ENCODE data around the gene SSR1. TPM values are rescaled to one million over a fixed set of nuclear protein-coding genes. Genes with fewer than 3 reads are reported as not detected.

The SSR1 gene
- total and polyA plus RNA-seq, 2 of the 13 experiments (the other 11 are each of a cell fraction or from before 2014, with no cell fraction given), result 203 to 243 TPM

GRCh38 chr6:7341989-7342742, 29.2 kb upstream of the SSR1 start (continued):
- TF ChIP-seq, protein P1, sequence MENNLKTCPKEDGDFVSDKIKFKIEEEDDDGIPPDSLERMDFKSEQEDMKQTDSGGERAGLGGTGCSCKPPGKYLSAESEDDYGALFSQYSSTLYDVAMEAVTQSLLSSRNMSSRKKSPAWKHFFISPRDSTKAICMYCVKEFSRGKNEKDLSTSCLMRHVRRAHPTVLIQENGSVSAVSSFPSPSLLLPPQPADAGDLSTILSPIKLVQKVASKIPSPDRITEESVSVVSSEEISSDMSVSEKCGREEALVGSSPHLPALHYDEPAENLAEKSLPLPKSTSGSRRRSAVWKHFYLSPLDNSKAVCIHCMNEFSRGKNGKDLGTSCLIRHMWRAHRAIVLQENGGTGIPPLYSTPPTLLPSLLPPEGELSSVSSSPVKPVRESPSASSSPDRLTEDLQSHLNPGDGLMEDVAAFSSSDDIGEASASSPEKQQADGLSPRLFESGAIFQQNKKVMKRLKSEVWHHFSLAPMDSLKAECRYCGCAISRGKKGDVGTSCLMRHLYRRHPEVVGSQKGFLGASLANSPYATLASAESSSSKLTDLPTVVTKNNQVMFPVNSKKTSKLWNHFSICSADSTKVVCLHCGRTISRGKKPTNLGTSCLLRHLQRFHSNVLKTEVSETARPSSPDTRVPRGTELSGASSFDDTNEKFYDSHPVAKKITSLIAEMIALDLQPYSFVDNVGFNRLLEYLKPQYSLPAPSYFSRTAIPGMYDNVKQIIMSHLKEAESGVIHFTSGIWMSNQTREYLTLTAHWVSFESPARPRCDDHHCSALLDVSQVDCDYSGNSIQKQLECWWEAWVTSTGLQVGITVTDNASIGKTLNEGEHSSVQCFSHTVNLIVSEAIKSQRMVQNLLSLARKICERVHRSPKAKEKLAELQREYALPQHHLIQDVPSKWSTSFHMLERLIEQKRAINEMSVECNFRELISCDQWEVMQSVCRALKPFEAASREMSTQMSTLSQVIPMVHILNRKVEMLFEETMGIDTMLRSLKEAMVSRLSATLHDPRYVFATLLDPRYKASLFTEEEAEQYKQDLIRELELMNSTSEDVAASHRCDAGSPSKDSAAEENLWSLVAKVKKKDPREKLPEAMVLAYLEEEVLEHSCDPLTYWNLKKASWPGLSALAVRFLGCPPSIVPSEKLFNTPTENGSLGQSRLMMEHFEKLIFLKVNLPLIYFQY (CRISPR knock-in tag; IDR thresholded peaks at IDR 0.05; ENCODE audit: borderline replicate concordance), result no peak
- peak; percentile 44; the same call in 1 of the 2 replicates for TF ChIP-seq ZNF670 (CRISPR knock-in tag; IDR thresholded peaks at IDR 0.05; ENCODE audit: borderline replicate concordance)
- no peak for TF ChIP-seq YY1 (IDR thresholded peaks at IDR 0.05; ENCODE audit: insufficient read depth, insufficient replicate concordance, low read depth, low read length)
- no peak for TF ChIP-seq MAFG (CRISPR knock-in tag; IDR thresholded peaks at IDR 0.05)
- TF ChIP-seq MED13 (CRISPR knock-in tag; IDR thresholded peaks at IDR 0.05), result no peak
- TF ChIP-seq MYPOP (CRISPR knock-in tag; IDR thresholded peaks at IDR 0.05), result 0 out of 2 replicates have a peak, but pooled peaks have one; percentile 65
- no peak for TF ChIP-seq ZBTB21 (CRISPR knock-in tag; IDR thresholded peaks at IDR 0.05)
- TF ChIP-seq HMG20B (CRISPR knock-in tag; conservative IDR thresholded peaks at IDR 0.05), result no peak
- no peak for TF ChIP-seq TBP (CRISPR knock-in tag; IDR thresholded peaks at IDR 0.05)
- TF ChIP-seq, protein P2, sequence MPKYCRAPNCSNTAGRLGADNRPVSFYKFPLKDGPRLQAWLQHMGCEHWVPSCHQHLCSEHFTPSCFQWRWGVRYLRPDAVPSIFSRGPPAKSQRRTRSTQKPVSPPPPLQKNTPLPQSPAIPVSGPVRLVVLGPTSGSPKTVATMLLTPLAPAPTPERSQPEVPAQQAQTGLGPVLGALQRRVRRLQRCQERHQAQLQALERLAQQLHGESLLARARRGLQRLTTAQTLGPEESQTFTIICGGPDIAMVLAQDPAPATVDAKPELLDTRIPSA (CRISPR knock-in tag; IDR thresholded peaks at IDR 0.05; ENCODE audit: borderline replicate concordance), result no peak
- TF ChIP-seq HDAC2 (CRISPR knock-in tag; IDR thresholded peaks at IDR 0.05), result peak; percentile 59; the same call in 1 of the 2 replicates
- TF ChIP-seq ATAD3A (CRISPR knock-in tag; IDR thresholded peaks at IDR 0.05), result no peak
- TF ChIP-seq ZFY (CRISPR knock-in tag; IDR thresholded peaks at IDR 0.05), result 0 out of 2 replicates have a peak, but pooled peaks have one; percentile 31
- TF ChIP-seq NR2F6 (IDR thresholded peaks at IDR 0.05), result no peak
- TF ChIP-seq NR2F6 (CRISPR knock-in tag; IDR thresholded peaks at IDR 0.05), result peak; percentile 24; the same call in 1 of the 2 replicates
- TF ChIP-seq, protein P3, sequence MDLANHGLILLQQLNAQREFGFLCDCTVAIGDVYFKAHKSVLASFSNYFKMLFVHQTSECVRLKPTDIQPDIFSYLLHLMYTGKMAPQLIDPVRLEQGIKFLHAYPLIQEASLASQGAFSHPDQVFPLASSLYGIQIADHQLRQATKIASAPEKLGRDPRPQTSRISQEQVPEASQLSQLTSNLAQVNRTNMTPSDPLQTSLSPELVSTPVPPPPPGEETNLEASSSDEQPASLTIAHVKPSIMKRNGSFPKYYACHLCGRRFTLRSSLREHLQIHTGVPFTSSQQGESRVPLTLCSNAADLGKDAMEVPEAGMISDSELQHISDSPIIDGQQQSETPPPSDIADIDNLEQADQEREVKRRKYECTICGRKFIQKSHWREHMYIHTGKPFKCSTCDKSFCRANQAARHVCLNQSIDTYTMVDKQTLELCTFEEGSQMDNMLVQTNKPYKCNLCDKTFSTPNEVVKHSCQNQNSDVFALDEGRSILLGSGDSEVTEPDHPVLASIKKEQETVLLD (CRISPR knock-in tag; IDR thresholded peaks at IDR 0.05; ENCODE audit: low read depth), result no peak
- no peak for TF ChIP-seq PLSCR1 (CRISPR knock-in tag; IDR thresholded peaks at IDR 0.05; ENCODE audit: borderline replicate concordance)
- peak; percentile 94 for TF ChIP-seq JUNB (CRISPR knock-in tag; IDR thresholded peaks at IDR 0.05; ENCODE audit: borderline replicate concordance)
- peak; percentile 48; the same call in 1 of the 2 replicates for TF ChIP-seq ZNF878 (CRISPR knock-in tag; IDR thresholded peaks at IDR 0.05)
- no peak for TF ChIP-seq KAT7 (CRISPR knock-in tag; IDR thresholded peaks at IDR 0.05; ENCODE audit: borderline replicate concordance)
